KOPT-K1 (cell line): ENCODE results near the gene TELO2.

Experiments used
- H3K27ac ChIP-seq: fragments of 200-600 bp; sonication (generic); 2 replicates; pipeline ENCODE4 v1.5.1; 2016; ENCODE audit warnings: antibody characterized with exemption, mild to moderate bottlenecking, low read depth, low read length; ENCODE audit not compliant: poor library complexity, severe bottlenecking
- H3K36me3 ChIP-seq: fragments of 200-600 bp; sonication (generic); 2 replicates; pipeline ENCODE4 v1.5.1; 2017; ENCODE audit warnings: antibody characterized with exemption, mild to moderate bottlenecking, low read length, moderate library complexity; ENCODE audit not compliant: insufficient read depth
- H3K9me3 ChIP-seq: fragments of 200-600 bp; sonication (generic); 2 replicates; pipeline ENCODE4 v1.5.1; 2017; ENCODE audit warnings: antibody characterized with exemption, low read length, mild to moderate bottlenecking; ENCODE audit not compliant: insufficient read depth, poor library complexity, severe bottlenecking

The TELO2 gene

DNA sequence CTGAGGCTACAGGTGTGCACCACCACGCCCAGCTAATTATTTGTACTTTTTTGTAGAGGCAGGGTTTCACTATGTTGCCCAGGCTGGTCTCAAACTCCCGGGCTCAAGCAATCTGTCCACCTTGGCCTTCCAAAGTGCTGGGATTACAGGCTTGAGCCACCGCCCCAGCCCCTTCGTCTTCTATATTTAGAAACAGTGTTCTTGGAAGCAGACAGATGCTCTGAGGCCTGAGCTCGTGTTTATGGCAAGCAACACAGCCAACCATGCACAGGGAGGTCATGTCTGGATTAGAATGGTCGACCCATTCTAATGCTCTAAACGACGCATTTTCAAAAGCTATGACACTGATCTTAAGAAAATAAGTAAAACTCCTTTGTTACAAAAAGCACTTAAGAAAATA is 56.9 kb downstream of the TELO2 start:
- H3K9me3 ChIP-seq: no peaks in the 10 kb centered on the region
- no peaks in the 10 kb centered on the region; the same call in 1 of the 2 replicates for H3K36me3 ChIP-seq
- H3K27ac ChIP-seq: no peak overlapping the region

DNA sequence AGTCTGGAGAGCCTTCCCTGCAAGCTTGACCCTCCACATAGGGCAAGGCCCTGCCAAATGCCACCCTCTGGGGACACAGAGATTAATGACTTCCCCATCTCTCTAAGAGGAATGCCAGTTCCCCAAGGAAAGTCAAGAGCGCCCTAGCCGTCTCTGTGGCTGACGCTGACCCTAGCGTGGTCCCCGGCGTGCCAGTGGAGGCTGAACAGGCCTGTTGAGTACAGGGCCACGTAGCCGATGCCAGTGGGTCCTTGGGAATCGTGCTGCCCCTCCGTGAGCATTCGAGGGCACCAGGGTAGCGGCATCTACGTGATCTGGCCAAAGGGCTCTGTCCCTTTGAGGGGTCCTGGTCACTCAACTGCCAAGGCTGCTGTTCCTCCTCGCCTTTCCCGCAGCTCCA is 57.5 kb downstream of the TELO2 start:
- H3K9me3 ChIP-seq: no peaks in the 10 kb centered on the region
- no peak overlapping the region for H3K27ac ChIP-seq
- H3K36me3 ChIP-seq: no peaks in the 10 kb centered on the region; the same call in 1 of the 2 replicates

DNA sequence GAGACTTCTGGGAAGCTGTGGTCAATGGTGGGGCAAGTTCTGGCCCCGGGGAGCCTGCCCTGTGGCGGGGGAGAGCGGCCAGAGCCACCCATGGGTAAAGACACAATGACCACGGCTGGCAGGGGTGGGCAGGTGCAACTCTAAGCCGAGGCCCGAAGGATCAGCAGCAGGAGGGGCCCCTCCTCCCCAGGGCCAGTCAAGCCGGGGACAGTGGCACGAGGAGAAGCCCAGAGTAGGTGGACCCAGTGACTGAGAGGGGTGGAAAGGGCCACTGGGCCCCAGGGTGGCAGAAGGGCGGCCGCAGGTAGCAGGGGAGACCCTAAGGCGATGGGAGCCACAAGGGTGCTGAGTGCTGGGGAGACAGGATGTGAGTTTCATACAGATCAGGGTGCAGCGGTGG is 58.0 kb downstream of the TELO2 start:
- no peaks in the 10 kb centered on the region; the same call in 1 of the 2 replicates for H3K36me3 ChIP-seq
- no peaks in the 10 kb centered on the region for H3K9me3 ChIP-seq
- no peak overlapping the region for H3K27ac ChIP-seq

DNA sequence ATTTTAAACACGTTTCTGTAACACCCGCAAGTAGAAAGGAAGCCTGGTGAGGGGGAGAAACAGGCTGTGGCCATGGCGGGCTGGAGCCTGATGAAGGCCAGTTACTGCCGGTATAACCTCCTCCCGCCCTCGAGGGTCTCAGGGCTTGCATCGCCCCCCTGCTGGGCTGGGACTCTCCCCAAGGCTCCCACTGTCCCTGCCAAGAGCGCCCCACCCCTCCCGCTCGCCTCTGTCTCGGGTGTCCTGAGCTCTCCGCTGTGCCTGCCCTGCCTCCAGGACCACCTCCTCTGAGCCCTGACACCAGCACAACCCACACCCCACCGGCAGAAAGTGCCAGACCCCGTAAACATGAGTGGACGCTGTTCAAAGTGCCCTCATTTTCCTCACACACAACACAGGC is 59.0 kb downstream of the TELO2 start:
- Histone ChIP-seq H3K9me3 (no peaks in the 10 kb centered on the region), H3K27ac (no peak overlapping the region), H3K36me3 (no peaks in the 10 kb centered on the region; the same call in 1 of the 2 replicates)

DNA sequence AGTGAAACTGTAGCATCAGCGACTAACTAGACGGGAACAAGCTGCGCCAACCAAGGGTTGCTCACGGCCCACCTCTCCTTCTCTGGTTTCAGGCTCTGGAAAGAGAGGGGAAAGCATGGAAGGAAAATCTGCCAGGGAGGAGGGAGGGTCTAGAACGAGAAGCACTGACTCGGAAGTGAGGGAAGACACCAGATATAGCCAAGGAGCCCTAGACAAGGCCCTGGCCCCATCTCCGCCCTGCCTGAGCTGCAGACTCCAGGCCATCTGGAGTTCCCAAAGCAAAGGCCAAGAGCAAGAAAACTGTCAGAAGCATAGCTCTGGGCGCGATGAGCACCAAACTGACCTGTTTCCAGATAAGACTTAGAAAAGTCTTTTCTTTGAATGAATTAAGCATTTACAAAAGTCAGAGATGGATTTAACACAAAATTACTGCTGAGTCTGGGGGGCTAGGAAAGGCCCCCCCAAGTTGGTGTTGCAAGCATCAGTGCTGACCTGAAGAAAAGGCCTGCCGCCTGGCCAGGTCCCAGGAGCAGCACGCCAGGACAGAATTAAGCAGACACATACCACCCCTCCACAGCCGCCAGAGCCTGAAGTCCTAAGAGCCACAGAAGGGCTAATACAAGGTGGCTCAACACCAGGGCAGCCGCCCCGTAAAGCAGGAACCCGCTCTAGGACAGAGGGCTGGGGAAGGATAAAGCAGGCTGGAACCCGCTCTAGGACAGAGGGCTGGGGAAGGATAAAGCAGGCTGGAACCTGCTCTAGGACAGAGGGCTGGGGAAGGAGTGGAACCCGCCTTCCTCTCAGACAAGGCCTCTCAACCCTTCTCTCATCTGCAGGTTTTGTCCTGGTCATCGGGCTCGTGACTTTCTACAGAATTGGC is 61.0 kb downstream of the TELO2 start:
- H3K9me3 ChIP-seq: no peaks in the 10 kb centered on the region
- H3K36me3 ChIP-seq: peaks cover 4% of the 10 kb centered on the region; the same call in 1 of the 2 replicates
- no peak overlapping the region for H3K27ac ChIP-seq

DNA sequence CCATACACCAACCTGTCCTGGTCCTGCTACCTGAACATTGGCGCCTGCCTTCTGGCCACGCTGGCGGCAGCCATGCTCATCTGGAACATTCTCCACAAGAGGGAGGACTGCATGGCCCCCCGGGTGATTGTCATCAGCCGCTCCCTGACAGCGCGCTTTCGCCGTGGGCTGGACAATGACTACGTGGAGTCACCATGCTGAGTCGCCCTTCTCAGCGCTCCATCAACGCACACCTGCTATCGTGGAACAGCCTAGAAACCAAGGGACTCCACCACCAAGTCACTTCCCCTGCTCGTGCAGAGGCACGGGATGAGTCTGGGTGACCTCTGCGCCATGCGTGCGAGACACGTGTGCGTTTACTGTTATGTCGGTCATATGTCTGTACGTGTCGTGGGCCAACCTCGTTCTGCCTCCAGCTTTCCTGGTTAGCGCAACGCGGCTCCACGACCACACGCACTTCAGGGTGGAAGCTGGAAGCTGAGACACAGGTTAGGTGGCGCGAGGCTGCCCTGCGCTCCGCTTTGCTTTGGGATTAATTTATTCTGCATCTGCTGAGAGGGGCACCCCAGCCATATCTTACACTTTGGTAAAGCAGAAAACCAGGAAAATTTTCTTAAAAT is 61.8 kb downstream of the TELO2 start:
- Histone ChIP-seq H3K36me3 (peaks cover 4% of the 10 kb centered on the region; the same call in 1 of the 2 replicates), H3K9me3 (no peaks in the 10 kb centered on the region), H3K27ac (no peak overlapping the region)

DNA sequence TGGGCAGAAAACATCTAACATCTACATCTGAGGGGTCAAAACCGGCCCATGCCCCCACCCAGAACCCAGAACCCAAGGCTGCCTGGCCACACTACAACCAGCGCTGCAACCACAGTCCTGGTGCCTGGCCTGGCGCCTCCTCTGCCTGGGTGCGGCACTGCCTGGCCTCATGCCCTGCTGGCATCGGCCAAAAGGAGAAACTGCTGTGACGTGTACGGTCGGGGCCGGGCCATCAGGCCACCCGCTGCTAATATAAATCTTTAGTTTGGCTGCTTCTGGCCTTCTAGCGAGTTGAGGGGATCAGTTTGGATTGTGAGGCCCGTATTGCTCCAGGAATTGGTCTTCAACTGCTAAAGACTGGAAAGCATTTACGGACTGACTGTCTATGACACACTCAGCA is 63.1 kb downstream of the TELO2 start:
- H3K27ac ChIP-seq: no peak overlapping the region
- H3K9me3 ChIP-seq: no peaks in the 10 kb centered on the region
- peaks cover 4% of the 10 kb centered on the region; the same call in 1 of the 2 replicates for H3K36me3 ChIP-seq

DNA sequence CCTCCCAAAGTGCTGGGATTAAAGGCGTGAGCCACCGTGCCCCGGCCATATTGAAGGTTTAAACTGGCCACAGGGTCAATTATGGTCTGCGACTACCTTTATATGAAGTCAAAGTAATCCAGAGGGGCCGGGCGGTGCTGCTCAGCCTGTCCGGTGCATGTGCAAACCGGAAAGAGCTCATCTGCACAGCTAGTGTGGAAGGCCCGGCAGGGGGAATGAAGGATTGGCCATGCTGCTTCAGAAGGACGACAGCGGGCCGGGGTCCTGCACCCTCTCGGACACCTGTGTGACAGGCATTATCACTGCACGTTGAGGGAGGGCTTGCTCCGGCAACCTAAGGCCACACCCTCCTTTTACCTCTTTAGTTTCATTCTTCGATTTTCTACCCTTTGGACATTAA is 63.9 kb downstream of the TELO2 start:
- H3K9me3 ChIP-seq: no peaks in the 10 kb centered on the region
- no peak overlapping the region for H3K27ac ChIP-seq
- H3K36me3 ChIP-seq: peaks cover 9% of the 10 kb centered on the region; the same call in 1 of the 2 replicates

DNA sequence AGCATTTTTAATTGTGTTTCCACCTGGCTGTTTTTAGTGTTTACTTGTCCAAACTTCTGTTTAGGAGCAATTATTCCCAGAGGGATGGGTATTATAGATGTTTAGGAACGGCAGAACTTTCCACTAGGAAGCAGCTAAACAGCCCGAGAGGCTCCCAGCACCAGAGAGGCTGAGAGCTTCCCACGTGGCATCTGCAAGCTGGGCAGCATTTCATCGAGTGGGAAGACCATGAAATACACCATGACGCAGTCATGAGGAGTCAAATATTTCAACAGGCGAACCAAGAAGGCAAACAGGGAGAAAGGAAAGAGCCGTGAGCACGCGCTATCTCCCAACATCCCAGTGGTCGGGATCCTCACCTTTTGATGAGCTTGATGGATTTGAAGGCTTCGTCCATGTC is 64.4 kb downstream of the TELO2 start:
- Histone ChIP-seq H3K36me3 (peaks cover 12% of the 10 kb centered on the region; the same call in 1 of the 2 replicates), H3K9me3 (no peaks in the 10 kb centered on the region), H3K27ac (no peak overlapping the region)

DNA sequence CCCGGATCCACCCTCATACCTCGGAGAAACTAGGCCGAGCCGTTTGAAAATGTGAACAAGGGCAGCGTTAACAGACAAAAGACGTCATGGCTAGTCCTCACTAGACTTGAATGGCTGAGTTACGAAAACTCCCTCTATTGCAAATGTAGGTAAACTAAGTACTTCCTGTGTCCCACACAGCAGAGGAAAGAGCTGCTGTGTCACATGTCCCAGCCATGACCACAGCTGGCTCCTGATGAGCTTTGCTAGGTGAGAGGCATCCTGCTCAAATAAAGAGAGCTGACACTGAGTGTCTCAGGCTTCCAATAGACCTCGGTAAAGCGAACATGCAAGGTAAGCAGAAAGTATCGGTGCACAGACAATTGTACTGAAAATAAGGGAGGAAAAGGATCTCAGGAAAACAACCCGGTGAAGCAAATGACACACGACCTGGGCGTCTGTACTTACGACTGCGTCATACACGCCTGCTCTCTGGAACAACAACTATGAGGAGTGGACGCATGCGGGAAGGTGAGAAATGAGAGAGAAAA is 66.4 kb downstream of the TELO2 start:
- Histone ChIP-seq H3K27ac (no peak overlapping the region), H3K9me3 (no peaks in the 10 kb centered on the region), H3K36me3 (peaks cover 12% of the 10 kb centered on the region; the same call in 1 of the 2 replicates)
